HepG2 (cell line): ENCODE results near the gene VAV2. TPM values are rescaled to one million over a fixed set of nuclear protein-coding genes. Genes with fewer than 3 reads are reported as not detected.
A peak's percentile ranks its signal among the peaks of the same experiment; 100 is the strongest.

Experiments
- GFI1 ChIP-seq: sonication (generic); formaldehyde crosslinking; IDR thresholded peaks from 2 replicates; pipeline ENCODE4 v1.5.0; 2020; ENCODE audit warnings: missing genetic modification reagents, mild to moderate bottlenecking, borderline replicate concordance
- GLI4 ChIP-seq: sonication (generic); formaldehyde crosslinking; IDR thresholded peaks from 2 replicates; pipeline ENCODE4 v1.5.1; 2020; ENCODE audit warnings: missing genetic modification reagents, mild to moderate bottlenecking, moderate library complexity, borderline replicate concordance
- HOXA3 ChIP-seq: sonication (generic); formaldehyde crosslinking; IDR thresholded peaks from 2 replicates; pipeline ENCODE4 v1.5.0; 2020; ENCODE audit warnings: missing genetic modification reagents
- KLF11 ChIP-seq: IDR thresholded peaks from 2 replicates; pipeline ENCODE4 v1.6.1; 2016; ENCODE audit warnings: missing compliant biosample characterization
- MED8 ChIP-seq: sonication (generic); formaldehyde crosslinking; IDR thresholded peaks from 2 replicates; pipeline ENCODE4 v1.8.1; 2023; ENCODE audit warnings: mild to moderate bottlenecking, missing genetic modification reagents; ENCODE audit not compliant: insufficient replicate concordance
- PHF20 ChIP-seq: sonication (generic); formaldehyde crosslinking; IDR thresholded peaks from 2 replicates; pipeline ENCODE4 v1.5.0; 2020; ENCODE audit warnings: mild to moderate bottlenecking, missing genetic modification reagents
- SRSF9 ChIP-seq: fragments of 200-400 bp; formaldehyde crosslinking; IDR thresholded peaks from 2 replicates; pipeline ENCODE4 v1.6.1; 2018; ENCODE audit warnings: borderline replicate concordance, mild to moderate bottlenecking, low read depth, low read length; ENCODE audit not compliant: insufficient read depth, poor library complexity, severe bottlenecking
- ZFY ChIP-seq: sonication (generic); formaldehyde crosslinking; IDR thresholded peaks from 2 replicates; pipeline ENCODE4 v1.4.0; 2020; ENCODE audit warnings: missing genetic modification reagents
- ZNF570 ChIP-seq: sonication (generic); formaldehyde crosslinking; IDR thresholded peaks from 2 replicates; pipeline ENCODE4 v1.4.0; 2020; ENCODE audit warnings: mild to moderate bottlenecking, missing genetic modification reagents, borderline replicate concordance
- ZNF589 ChIP-seq: sonication (generic); formaldehyde crosslinking; conservative IDR thresholded peaks from 2 replicates; pipeline ENCODE4 v1.8.0; 2022; ENCODE audit warnings: mild to moderate bottlenecking, moderate library complexity, missing genetic modification reagents
- ZNF607 ChIP-seq: sonication (generic); formaldehyde crosslinking; IDR thresholded peaks from 2 replicates; pipeline ENCODE4 v1.5.1; 2020; ENCODE audit warnings: missing genetic modification reagents, mild to moderate bottlenecking, borderline replicate concordance
- ZNF747 ChIP-seq: sonication (generic); formaldehyde crosslinking; IDR thresholded peaks from 2 replicates; pipeline ENCODE4 v1.8.1; 2023; ENCODE audit warnings: missing genetic modification reagents, mild to moderate bottlenecking, borderline replicate concordance
- polyA plus RNA-seq, 8 experiments: library from polyadenylated mRNA; depleted of rRNA in 3 of 8; stranded (reverse) in 7 of 8; unstranded in 1 of 8; fragments of >200 nt; fragmentation: Illumina TruSeq in 4 of 8; extraction: Trizol in 4 of 8; gene quantifications; 2 replicates each; pipeline versions ENCODE4 v1.2.1 to v1.2.3, GENCODE V29; 2011 to 2016; ENCODE audit warnings: low read depth in 4 of 8, missing spikeins in 1 of 8, mixed read lengths in 1 of 8; ENCODE audit not compliant: insufficient read depth in 1 of 8
- total RNA-seq, 5 experiments: library from RNA; depleted of rRNA; stranded (reverse); fragments of >200 nt; fragmentation: Illumina TruSeq; extraction: Trizol; gene quantifications; 2 replicates each; pipeline ENCODE4 v1.2.3, GENCODE V29; 2016; ENCODE audit warnings: low read depth in 1 of 5
- TF ChIP-seq, protein P1 (sequence below): sonication (generic); formaldehyde crosslinking; IDR thresholded peaks from 2 replicates; pipeline ENCODE4 v1.8.1; 2023; ENCODE audit warnings: missing genetic modification reagents, inconsistent platforms, borderline replicate concordance
- TF ChIP-seq, protein P2 (sequence below), 2 experiments: sonication (generic) in 1 of 2; formaldehyde crosslinking in 1 of 2; IDR thresholded peaks; 2 replicates each; pipeline versions ENCODE4 v1.6.1 to v1.9.0; 2014 to 2022; ENCODE audit warnings: antibody characterized with exemption in 1 of 2, borderline replicate concordance in 1 of 2, inconsistent platforms in 1 of 2, low read depth in 1 of 2, missing genetic modification reagents in 1 of 2
- TF ChIP-seq, protein P3 (sequence below): sonication (generic); formaldehyde crosslinking; IDR thresholded peaks from 2 replicates; pipeline ENCODE4 v1.8.0; 2023; ENCODE audit warnings: mild to moderate bottlenecking, missing genetic modification reagents
- TF ChIP-seq, protein P4 (sequence below): sonication (generic); formaldehyde crosslinking; IDR thresholded peaks from 2 replicates; pipeline ENCODE4 v1.4.0; 2020; ENCODE audit warnings: missing genetic modification reagents, borderline replicate concordance

The VAV2 gene
- total and polyA plus RNA-seq, 2 of the 13 experiments (the other 11 are each of a cell fraction or from before 2014, with no cell fraction given): 22.5 to 22.9 TPM

DNA sequence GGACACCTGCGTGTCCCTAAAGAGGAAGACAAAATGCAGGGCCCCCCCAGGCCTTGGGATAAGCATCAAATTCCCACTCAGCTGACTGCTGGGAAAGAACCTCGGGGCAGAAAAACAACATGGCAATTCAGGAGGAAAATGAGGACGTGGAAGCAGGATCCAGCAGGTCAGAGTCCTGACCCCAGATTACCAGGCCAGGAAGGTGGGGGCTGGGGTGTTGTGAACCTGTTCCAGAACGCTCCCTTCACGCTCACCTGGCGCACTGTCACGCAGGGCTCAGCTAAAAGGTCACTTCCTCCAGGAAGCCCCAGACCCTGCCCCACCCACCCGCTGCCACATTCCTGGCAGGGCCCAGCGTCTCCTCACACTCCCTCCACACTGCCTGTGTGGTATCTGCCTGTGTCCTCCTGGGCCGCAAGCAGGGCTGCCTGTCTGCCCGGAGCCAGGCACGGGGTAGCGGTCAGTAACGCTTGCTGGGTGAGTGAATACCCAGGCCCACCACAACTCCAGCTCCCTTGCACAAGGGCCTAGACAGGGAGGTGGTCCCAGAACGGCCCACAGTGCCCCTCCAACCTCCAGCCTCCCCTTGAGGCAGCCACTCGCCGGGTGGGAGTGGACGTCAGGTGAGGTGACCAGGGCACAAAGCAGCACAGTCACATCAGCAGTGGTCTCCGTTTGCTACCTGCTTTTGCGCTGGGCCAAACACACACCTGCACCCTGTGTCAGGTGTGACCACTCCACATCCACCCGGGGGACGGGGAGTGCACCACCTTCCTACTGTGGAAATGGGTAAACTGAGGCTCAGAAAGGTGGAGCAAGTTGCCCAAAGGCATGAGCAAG is 18.1 kb downstream of the VAV2 start (continued):
- TF ChIP-seq, protein P1, sequence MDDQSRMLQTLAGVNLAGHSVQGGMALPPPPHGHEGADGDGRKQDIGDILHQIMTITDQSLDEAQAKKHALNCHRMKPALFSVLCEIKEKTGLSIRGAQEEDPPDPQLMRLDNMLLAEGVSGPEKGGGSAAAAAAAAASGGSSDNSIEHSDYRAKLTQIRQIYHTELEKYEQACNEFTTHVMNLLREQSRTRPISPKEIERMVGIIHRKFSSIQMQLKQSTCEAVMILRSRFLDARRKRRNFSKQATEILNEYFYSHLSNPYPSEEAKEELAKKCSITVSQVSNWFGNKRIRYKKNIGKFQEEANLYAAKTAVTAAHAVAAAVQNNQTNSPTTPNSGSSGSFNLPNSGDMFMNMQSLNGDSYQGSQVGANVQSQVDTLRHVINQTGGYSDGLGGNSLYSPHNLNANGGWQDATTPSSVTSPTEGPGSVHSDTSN: no peak
- TF ChIP-seq KLF11 (CRISPR knock-in tag): no peak
- TF ChIP-seq HOXA3 (CRISPR knock-in tag): peak; percentile 82; the same call in 1 of the 2 replicates
- no peak for TF ChIP-seq ZNF747 (CRISPR knock-in tag)
- TF ChIP-seq ZFY (CRISPR knock-in tag): no peak; the same call in 1 of the 2 replicates
- TF ChIP-seq MED8: no peak
- no peak for TF ChIP-seq PHF20 (CRISPR knock-in tag)
- TF ChIP-seq GFI1 (CRISPR knock-in tag): no peak
- TF ChIP-seq ZNF570 (CRISPR knock-in tag): no peak
- TF ChIP-seq, protein P2, sequence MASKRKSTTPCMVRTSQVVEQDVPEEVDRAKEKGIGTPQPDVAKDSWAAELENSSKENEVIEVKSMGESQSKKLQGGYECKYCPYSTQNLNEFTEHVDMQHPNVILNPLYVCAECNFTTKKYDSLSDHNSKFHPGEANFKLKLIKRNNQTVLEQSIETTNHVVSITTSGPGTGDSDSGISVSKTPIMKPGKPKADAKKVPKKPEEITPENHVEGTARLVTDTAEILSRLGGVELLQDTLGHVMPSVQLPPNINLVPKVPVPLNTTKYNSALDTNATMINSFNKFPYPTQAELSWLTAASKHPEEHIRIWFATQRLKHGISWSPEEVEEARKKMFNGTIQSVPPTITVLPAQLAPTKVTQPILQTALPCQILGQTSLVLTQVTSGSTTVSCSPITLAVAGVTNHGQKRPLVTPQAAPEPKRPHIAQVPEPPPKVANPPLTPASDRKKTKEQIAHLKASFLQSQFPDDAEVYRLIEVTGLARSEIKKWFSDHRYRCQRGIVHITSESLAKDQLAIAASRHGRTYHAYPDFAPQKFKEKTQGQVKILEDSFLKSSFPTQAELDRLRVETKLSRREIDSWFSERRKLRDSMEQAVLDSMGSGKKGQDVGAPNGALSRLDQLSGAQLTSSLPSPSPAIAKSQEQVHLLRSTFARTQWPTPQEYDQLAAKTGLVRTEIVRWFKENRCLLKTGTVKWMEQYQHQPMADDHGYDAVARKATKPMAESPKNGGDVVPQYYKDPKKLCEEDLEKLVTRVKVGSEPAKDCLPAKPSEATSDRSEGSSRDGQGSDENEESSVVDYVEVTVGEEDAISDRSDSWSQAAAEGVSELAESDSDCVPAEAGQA (IDR thresholded peaks at IDR 0.05; ENCODE audit: low read depth): peak; percentile 7; the same call in 1 of the 2 replicates
- TF ChIP-seq, protein P2 (CRISPR knock-in tag; IDR thresholded peaks at IDR 0.05; ENCODE audit: borderline replicate concordance): no peak
- TF ChIP-seq, protein P3, sequence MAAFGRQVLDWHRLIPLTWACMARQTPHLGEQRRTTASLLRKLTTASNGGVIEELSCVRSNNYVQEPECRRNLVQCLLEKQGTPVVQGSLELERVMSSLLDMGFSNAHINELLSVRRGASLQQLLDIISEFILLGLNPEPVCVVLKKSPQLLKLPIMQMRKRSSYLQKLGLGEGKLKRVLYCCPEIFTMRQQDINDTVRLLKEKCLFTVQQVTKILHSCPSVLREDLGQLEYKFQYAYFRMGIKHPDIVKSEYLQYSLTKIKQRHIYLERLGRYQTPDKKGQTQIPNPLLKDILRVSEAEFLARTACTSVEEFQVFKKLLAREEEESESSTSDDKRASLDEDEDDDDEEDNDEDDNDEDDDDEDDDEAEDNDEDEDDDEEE (CRISPR knock-in tag): no peak
- TF ChIP-seq SRSF9: no peak
- TF ChIP-seq ZNF589 (CRISPR knock-in tag): no peak
- TF ChIP-seq GLI4 (CRISPR knock-in tag): no peak
- TF ChIP-seq ZNF607 (CRISPR knock-in tag): 0 out of 2 replicates have a peak, but pooled peaks have one; percentile 47
- TF ChIP-seq, protein P4, sequence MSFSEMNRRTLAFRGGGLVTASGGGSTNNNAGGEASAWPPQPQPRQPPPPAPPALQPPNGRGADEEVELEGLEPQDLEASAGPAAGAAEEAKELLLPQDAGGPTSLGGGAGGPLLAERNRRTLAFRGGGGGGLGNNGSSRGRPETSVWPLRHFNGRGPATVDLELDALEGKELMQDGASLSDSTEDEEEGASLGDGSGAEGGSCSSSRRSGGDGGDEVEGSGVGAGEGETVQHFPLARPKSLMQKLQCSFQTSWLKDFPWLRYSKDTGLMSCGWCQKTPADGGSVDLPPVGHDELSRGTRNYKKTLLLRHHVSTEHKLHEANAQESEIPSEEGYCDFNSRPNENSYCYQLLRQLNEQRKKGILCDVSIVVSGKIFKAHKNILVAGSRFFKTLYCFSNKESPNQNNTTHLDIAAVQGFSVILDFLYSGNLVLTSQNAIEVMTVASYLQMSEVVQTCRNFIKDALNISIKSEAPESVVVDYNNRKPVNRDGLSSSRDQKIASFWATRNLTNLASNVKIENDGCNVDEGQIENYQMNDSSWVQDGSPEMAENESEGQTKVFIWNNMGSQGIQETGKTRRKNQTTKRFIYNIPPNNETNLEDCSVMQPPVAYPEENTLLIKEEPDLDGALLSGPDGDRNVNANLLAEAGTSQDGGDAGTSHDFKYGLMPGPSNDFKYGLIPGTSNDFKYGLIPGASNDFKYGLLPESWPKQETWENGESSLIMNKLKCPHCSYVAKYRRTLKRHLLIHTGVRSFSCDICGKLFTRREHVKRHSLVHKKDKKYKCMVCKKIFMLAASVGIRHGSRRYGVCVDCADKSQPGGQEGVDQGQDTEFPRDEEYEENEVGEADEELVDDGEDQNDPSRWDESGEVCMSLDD: no peak
